GM13976 (cell line): ENCODE results near the gene DLEC1.
"Not testable (repeated sequence)": the region's sequence is repeated elsewhere in the genome, so short reads cannot be mapped to it uniquely, and the experiment has no call there.

Source experiments
- DNase-seq: peaks from one replicate; pipeline ENCODE4 v3.0.0; 2012; ENCODE audit warnings: low spot score
- CTCF ChIP-seq: IDR thresholded peaks from 2 replicates; pipeline ENCODE4 v1.5.1; 2012; ENCODE audit warnings: borderline replicate concordance, mild to moderate bottlenecking; ENCODE audit not compliant: insufficient read depth; ENCODE audit errors: extremely low read depth, missing control alignments, control extremely low read depth
- in situ Hi-C: fragments of 300-500 bp; cut with MboI; formaldehyde crosslinking; loops from one replicate; pipeline ENCODE4 v1.12.0; 2022; ENCODE audit warnings: low sequenced_read_pairs, mixed read lengths, inconsistent platforms; ENCODE audit not compliant: unreplicated experiment

The DLEC1 gene

GRCh38 chr3:38062809-38063208 lies 23.8 kb downstream of the DLEC1 start:
- in situ Hi-C loops, result no loop called here
- no peak for TF ChIP-seq CTCF

DNA sequence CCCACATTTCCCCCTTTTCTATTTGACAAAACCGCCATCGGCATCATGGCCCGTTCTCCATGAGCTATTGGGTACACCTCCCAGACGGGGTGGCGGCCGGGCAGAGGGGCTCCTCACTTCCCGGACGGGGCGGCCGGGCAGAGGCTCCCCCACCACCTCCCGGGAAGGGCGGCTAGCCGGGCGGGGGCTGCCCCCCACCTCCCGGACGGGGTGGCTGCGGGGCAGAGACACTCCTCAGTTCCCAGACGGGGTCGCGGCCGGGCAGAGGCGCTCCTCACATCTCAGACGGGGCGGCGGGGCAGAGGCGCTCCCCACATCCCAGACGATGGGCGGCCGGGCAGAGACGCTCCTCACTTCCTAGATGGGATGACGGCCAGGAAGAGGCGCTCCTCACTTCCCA lies 25.4 kb downstream of the DLEC1 start:
- DNase-seq, in situ Hi-C loops: not testable (repeated sequence)

More at GRCh38 chr3:38062809-38063208, 23.8 kb downstream of the DLEC1 start:
- no peak for DNase-seq

DNA sequence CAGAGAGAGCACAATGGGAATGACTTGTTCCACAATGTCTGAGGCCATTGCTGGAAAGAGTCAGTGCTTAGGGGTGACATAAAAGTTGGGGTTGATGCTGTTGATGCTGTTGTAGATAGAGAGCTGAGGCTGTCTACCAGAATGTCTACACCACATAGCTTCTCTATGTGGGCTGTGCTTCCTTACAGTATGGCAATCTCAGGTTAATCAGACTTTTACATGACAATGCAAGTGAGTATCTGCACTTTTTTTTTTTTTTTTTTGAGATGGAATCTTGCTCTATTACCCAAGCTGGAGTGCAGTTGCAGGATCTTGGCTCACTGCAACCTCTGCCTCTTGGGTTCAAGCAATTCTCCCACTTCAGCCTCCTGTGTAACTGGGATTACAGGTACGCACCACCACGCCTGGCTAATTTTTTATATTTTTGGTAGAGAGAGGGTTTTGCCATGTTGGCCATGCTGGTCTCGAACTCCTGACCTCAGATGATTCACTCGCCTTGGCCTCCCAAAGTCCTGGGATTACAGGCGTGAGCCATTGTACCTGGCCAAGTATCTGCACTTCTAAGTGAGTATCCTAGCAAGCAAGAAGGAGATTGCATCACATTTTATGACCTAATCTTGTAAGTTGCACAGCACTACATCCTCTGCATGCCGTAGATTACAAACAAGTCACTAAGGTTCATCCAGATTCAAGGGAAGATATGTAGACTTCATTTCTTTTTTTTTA lies 28.7 kb downstream of the DLEC1 start:
- in situ Hi-C loops, result no loop called here
- no peak for TF ChIP-seq CTCF
- DNase-seq, result no peak

- in situ Hi-C loops, result no loop called here
- TF ChIP-seq CTCF, result no peak
- DNase-seq, result no peak
Observed at GRCh38 chr3:38070013-38070412, 31.0 kb downstream of the DLEC1 start.

- DNase-seq, in situ Hi-C loops: not testable (repeated sequence)
Observed at GRCh38 chr3:38077073-38077472, 38.1 kb downstream of the DLEC1 start.

DNA sequence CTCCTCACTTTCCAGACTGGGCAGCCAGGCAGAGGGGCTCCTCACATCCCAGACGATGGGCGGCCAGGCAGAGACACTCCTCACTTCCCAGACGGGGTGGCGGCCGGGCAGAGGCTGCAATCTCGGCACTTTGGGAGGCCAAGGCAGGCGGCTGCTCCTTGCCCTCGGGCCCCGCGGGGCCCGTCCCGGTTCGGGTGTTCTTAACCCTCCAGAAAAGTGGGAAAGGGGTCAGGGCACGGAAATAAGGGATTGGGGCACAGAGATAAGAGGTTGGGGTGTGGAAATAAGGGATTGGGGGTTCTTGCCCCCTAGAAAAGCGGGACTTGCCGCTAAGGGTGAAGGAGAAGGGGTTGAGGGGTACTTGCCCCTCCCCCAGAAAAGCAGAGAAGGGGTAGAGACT lies 43.3 kb downstream of the DLEC1 start:
- in situ Hi-C loops, DNase-seq: not testable (repeated sequence)

GRCh38 chr3:38083254-38083653 lies 44.2 kb downstream of the DLEC1 start:
- DNase-seq, in situ Hi-C loops: not testable (repeated sequence)

- in situ Hi-C loops, result no loop called here
- DNase-seq, result no peak
- TF ChIP-seq CTCF, result no peak
Observed at GRCh38 chr3:38083871-38084333, 44.9 kb downstream of the DLEC1 start.
